HG02588 (cell line): Measurements from ENCODE around the gene RTN4RL1.

ENCODE experiments used
- ATAC-seq: cut with Tn5 transposase; IDR thresholded peaks from one replicate; pipeline ENCODE4 v1.9.1; 2021; ENCODE audit warnings: mild to moderate bottlenecking, moderate library complexity; ENCODE audit not compliant: unreplicated experiment

Gene RTN4RL1

GRCh38 chr17:2059547-2060384, 34.6 kb upstream of the RTN4RL1 start:
- ATAC-seq: no peak

DNA sequence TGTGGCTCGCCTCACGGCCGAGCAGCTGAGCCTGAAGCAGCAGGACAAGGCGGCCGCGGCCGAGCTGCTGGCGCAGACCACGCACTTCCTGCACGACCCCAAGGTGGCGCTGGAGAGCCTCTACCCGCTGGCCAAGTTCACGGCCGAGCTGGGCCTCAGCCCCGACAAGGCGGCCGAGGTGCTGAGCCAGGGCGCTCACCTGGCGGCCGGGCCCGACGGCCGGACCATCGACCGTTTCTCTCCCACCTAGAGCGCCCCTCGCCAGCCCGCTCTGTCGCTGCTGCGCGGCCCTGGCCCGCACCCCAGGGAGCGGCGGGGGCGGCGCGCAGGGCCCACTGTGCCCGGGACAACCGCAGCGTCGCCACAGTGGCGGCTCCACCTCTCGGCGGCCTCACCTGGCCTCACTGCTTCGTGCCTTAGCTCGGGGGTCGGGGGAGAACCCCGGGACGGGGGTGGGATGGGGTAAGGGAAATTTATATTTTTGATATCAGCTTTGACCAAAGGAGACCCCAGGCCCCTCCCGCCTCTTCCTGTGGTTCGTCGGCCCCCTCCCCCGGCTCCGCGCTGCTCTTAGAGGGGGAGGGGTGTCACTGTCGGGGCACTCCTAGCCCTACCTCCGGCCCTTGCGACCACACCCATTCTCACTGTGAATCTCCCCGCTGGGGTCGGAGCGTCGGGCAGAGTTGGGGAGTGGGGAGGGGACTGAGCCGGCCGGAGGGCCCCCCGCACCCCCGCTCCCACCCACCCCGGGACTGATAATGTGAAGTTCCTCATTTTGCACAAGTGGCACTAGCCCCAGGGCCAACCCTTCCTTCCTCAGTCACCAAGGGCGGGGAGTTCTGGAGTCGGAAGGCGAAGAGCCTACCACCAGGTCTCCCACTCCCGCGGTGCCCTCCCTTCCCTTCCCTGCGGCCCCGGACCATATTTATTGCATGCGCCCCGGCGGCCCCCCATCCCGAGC, 33.7 kb upstream of the RTN4RL1 start:
- no peak for ATAC-seq

- no peak for ATAC-seq
Measured at GRCh38 chr17:2057760-2058585, 32.8 kb upstream of the RTN4RL1 start.

- ATAC-seq: no peak
Measured at GRCh38 chr17:2057175-2057759, 32.1 kb upstream of the RTN4RL1 start.

- ATAC-seq: no peak
Measured at GRCh38 chr17:2056206-2057174, 31.4 kb upstream of the RTN4RL1 start.

- no peak for ATAC-seq
Measured at GRCh38 chr17:2055292-2056205, 30.4 kb upstream of the RTN4RL1 start.

GRCh38 chr17:2054512-2055291, 29.6 kb upstream of the RTN4RL1 start, which contains the start of gene HIC1:
TSS of gene HIC1 (plus strand) at chr17:2055103. CDS start at chr17:2056691, 1,588 bp downstream.
- peak; percentile 29 for ATAC-seq

- no peak for ATAC-seq
Measured at GRCh38 chr17:2054262-2054511, 29.1 kb upstream of the RTN4RL1 start.

GRCh38 chr17:2053380-2054261, 28.5 kb upstream of the RTN4RL1 start:
- no peak for ATAC-seq

DNA sequence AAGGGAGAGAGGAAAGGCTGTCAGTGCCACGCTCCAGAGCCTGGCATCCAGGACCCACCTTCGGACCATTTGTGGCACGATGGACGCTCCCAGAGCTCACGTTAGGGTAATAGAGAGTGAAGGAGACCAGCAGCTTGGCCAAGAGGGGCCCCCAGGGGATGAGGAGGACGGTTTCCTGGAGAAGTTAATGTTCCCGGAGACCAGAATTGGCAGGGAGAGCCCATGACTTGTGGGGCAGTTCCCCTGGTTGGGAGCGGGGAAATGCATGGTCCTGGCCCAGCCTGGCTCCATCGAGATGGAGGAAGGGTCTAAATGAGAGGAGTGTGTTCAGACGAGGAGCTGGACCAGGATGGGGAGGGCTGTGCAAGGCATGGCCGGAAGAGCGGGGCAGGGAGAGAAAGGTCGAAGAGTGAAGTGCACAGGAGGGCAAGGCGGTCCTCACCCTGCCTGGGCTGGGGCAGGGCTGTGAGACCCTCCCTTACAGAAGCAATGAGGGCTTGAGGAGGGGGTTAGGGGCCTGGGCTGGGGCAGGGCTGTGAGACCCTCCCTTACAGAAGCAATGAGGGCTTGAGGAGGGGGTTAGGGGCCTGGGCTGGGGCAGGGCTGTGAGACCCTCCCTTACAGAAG, 26.9 kb upstream of the RTN4RL1 start:
- no peak for ATAC-seq

GRCh38 chr17:2051061-2051932, 26.2 kb upstream of the RTN4RL1 start:
- ATAC-seq: no peak

DNA sequence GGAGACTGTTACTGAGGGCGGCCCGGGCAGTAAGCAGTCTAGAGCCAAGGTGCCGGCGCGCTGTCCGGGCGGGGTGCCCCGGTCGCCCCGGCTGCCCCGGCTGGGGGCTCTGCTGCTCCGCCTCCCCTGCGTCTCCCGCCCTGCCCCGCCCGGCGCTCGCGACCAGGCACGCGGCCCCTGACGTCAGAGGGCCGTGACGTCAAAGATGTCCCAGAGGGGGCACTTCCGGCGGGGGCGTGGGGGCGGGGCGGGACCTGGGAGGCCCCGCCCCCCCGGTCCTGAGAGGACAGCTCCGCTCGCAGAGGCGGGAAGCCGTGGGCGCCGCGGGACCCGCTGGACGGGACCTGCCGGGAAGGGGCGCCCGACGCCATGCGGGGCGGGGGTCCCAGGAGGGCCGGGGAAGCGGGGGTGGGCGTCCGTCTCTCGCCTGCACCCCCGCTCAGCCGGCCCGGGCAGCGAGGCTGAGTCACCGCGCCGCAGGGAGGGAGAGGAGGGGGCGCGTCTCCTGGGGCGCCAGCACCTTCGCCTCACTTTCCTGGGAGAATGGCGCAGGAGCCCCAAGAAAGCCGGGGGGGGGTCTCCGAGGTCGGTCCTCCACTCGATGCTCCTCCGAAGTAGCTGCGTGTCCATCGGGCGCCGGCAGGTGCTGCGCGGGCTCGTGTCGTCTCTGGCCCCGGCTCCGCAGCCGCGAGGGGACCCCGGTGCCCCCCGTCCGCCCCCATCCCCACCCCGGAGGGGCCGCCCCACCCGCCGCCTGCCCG, 25.3 kb upstream of the RTN4RL1 start:
- ATAC-seq: peak; percentile 19

GRCh38 chr17:2049333-2050299, 24.5 kb upstream of the RTN4RL1 start:
- peak; percentile 46 for ATAC-seq
